ENCODE results near the gene IGFL4.

IGFL4 gene

DNA sequence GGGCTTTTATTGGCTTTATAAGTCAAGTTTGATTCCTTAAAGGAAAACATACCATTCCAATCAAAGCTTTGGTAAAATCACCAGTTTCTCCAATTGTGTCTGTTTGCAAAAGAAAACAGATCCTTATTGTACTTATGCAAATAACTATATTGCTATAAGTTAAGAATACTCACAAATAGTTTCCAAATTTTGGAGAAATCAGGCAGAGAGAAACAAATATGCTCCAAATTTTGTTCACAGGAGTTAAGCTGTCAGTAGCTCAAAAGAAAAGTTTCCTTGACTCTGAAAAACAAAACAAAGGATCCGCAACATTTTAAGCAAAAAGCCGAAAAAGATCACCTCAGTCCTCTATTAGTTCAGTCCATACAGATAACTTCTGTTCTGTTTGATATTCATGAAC, 19.2 kb upstream of the IGFL4 start:
- no peak for DNase-seq

DNA sequence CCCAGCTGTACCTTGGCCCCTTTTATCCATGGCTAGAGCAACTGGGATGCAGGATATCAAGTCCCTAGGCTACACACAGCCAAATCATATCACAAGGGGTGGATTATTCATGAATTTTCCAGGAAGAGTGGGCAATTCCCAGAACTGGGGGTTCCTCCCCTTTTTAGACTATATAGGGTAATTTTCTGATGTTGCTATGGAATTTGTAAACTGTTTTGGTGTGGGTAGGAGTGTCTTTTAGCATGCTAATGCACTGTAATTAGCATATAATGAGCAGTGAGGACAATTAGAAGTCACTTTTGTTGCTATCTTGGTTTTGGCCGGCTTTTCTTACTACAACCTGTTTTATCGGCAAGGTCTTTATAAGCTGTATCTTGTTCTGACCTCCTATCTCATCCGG, 18.0 kb upstream of the IGFL4 start:
- DNase-seq = no peak

DNA sequence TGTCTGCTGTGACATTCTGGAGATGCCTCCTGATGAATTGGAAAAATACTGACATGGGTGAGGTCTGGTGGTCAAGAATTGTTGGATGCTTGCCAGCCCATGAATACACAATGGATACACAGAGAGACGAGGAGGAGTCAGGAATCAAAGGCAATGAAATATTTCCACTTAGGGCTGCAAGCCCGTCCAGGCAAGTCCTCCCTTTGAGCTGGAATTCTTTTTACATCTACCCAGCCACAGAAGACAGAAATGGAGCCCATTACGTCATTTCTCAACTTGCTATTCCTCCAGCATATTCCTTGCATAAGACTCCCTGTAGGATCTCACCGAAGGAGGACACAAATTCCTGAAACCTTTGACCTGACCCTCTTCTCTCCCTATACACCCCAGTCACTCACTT, 15.7 kb upstream of the IGFL4 start:
- DNase-seq = no peak

DNA sequence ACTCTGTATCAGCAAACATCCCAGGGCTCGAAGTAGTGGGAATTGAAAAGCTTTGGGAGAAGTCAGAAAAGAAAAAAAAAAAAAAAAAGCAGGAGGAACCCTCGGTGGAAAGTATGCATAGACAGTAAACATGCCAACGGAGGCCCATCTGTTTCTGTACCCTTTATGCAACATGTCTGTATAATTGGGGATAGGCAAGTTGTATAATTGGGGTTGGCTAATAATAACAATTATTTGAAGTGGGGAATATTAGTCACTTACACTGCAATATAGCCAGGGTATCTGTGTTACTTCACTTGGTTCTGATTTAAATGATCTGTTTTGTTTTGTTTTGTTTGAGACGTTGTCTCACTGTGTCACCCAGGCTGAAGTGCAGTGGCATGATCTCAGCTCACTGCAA, 12.1 kb upstream of the IGFL4 start:
- DNase-seq = no peak

- DNase-seq = no peak
These were observed 8.8 kb upstream of the IGFL4 start for GRCh38 chr19:46049597-46049996.

DNA sequence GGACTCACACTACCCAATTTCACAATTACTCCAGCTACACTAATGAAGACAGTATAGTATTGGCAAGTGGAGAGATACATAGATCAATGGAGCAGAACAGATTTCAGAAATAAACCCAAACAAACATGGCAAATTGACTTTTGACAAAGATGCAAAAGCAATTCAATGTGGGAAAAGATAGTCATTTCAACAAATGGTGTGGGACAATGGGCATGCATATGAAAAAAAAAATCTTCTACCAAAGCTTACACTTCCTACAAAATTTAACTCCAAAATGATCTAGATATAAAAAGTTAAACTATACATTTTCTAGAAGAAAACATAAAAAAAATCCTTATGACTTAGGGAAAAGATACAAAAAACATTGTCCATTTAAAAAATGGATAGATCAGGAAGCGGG, 2.7 kb upstream of the IGFL4 start:
- DNase-seq = no peak

DNA sequence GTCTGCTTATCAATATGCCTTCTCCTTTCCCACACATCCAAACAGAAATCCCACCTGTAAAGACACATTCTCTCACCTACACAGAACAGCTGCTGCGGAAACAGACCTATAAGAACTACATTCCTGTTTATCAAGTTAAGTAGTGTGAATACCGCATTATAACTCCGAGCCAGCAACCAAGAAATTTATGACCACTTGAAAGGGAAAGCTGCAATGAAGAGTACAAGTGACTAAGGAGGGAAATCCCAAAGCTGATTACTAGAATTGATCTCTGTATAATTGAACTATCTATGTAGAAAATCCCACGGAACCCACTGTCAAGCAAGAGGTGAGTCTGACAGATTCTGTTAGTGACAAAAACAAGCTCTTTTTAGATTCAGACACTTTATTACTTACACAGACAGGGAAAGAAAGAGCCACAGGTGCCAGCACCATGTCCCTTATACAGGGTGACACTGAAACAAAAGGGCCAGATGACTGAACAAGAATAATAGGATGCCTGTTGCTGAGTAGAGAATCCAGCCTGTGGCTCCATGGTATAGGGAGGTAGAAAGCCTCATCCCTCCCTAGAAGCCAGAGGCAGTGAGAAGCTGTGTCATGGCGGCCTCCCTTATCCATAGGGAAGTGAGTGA, 1.6 kb upstream of the IGFL4 start:
- DNase-seq = no peak

GRCh38 chr19:46040125-46040524, 677 bp downstream of the IGFL4 start:
- no peak for DNase-seq

DNA sequence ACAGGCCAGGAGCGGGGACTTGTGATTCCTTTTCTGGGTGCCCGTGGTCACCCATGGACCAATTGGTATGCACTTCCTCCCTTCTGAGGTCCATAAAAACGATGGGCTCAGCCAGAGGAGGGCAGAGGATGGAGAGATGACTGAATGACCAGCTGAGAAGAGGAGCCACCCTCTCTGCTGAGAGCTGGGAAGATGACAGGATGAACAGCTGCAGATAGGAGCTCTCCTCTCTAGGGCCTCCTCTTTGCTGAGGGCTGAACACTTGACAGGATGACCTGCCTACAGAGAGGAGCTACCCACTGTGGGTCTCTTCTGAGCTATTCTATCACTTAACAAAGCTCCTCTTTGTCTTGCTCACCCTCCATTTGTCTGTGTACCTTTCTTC, 4.1 kb downstream of the IGFL4 start:
- no peak for DNase-seq

DNA sequence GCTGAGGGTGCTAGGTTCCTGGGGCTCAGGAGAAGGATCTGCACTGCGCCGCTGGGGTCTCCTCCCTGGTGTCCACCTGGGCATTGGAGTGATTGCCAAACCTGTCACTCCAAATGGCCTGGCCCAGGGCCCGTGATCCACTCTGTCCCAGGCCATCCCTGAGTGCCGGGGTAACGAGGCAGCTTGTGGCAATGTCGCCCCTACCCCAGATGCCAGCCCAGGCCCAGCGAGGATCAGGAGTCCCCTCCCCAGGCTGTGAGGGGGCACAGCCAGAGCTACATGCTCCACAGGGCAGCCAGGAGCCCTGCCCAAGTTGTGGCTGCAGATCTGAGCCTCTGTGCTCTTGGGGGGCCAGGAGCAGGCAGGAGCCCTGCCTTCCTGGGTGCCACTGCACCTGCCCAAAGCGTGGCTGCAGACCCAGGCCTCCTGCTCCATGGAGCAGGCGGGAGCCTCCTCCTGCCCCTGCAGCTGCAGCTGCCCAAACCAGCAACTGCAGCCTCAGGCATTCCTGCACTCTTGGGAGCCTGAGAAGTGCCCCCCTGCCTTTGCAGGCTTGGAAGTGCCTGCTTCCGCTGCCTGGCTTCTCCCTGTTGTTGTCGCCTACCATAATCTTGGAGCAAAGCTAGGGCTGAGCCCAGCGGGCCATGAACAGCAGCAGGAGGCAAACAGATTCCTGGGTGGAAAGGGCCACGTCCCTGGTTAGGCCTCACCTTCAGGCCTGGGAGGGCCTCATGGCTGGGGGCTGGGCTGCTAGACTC, 4.6 kb downstream of the IGFL4 start:
- DNase-seq = no peak

GRCh38 chr19:46035546-46035945, 5.3 kb downstream of the IGFL4 start:
- no peak for DNase-seq

GRCh38 chr19:46033401-46033800, 7.4 kb downstream of the IGFL4 start:
- DNase-seq = no peak

DNA sequence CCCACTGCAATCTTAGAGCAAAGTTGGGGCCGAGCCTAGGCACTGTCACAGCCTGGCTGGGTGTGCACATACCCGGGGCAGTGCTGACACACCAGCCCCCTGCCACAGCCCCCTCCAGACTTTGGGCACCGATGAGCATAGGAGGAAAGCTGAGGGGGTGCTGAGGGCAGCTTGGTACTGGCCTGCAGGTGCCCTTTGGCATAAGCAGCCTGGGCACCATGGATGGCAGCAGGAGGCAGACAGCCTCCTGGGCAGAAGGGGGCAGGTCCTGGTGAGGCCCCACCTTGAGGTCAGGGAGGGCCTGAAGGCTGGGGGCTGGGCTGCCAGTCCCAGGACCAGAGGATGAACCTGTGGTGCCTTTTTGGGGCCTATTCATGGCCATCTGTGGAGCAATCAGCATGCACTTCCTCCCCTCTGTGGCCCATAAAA, 8.2 kb downstream of the IGFL4 start:
- no peak for DNase-seq

DNA sequence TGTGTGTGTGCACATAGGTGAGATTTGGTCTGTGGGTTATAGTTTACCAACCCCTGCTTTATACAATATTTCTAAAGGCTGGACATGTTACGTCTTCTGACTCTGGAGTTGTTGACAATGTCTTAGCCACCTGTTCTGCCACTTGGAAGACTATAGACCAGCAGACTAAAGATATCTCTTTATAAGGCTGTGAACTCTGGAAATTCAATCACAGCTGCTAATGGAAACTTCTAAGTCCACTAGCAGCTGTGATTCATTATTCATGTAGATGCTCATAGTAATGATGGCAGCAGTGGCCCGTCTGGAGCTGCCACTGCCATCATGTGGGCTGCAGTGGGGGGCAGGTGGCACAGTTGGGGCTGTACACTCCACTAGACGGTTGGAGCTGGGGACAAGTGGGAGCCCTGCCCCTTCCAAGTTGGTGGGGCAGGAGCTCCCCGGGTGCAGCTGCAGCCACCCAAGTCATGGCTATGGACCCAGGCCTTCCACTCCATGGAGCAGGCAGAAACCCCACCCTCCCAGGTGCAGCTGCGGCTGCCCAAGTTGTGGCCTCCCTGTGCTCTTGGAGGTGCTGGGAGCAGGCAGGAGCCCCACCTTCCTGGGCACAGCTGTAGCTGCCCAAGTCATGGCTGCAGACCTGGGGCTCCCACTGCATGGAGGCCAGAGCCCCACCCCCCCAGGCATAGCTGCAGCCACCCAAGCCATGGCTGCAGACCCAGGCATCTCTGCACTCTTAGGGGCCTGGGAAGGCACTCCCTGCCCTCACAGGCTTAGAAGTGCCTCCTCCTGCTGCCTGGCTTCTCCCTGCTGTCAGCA, 8.8 kb downstream of the IGFL4 start:
- DNase-seq = no peak

- no peak for DNase-seq
These were observed 9.8 kb downstream of the IGFL4 start for GRCh38 chr19:46030812-46031550.

- no peak for DNase-seq
These were observed 15.0 kb downstream of the IGFL4 start for GRCh38 chr19:46025835-46026234.

GRCh38 chr19:46023311-46023779, 17.5 kb downstream of the IGFL4 start:
- DNase-seq = no peak

DNA sequence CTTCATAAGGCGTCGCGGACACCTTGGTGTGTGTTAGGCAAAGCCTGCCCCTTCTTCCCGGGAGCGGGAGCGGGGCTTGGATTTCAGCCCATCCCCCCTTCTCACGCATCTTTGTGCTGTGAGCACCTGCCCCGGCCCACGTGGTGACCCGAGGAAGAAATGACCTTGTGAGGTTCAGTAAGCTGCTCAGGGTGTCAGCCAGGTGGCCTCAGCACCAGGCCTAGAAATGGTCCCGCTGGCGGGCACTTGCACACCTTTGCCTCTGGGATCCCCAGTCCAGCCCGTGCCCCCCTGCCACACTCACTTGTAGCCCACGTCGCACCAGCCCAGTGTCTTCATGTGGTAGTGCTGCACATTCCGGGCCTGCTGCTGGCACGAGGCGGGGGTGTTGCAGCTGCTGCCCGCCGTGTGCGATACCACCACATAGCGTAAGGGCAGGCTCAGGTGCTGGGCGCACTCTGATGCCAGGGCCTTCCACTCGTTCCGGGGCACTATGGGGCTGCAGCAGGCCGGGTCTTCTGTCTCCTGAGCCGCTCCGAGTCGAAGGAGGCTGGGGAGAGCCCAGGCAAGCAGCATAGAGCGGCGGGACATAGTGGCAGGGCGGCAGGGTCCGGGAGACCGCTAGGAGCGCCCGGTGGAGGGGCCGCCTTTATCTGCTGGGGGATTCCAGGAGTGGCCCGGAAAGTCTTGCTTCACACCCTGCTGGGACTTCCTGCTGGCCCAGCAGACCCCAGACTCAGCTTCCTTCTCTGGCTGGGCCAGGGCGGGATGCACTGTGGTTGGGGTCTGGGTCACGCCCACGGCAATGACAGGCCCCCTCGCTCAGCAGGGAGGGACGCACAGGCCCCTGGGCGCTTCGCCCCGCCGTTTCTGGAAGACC, 18.1 kb downstream of the IGFL4 start, which contains the start of gene PGLYRP1:
PGLYRP1 (minus strand) TSS at position 623 of the 880 bp plus-strand sequence; CDS start at position 591, 32 bp downstream.
- DNase-seq = no peak

DNA sequence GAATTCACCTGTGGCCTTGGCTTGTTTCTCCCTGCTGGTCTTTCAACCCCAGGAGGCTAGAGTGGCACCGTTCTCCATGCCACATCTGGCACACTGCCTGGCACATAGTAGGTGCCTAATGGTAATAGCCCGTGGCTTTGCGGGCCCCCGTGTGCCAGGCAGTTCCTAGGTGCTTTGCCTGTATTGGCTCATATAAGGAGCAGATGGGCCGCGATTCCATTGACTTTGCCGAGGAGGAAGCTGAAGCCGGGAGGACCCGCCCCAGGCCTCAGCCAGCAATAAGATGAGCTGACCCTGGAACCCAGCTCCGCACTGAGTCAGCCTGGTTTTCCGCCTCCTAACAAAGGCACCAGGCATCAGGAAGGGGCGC, 18.8 kb downstream of the IGFL4 start:
- DNase-seq = no peak

DNA sequence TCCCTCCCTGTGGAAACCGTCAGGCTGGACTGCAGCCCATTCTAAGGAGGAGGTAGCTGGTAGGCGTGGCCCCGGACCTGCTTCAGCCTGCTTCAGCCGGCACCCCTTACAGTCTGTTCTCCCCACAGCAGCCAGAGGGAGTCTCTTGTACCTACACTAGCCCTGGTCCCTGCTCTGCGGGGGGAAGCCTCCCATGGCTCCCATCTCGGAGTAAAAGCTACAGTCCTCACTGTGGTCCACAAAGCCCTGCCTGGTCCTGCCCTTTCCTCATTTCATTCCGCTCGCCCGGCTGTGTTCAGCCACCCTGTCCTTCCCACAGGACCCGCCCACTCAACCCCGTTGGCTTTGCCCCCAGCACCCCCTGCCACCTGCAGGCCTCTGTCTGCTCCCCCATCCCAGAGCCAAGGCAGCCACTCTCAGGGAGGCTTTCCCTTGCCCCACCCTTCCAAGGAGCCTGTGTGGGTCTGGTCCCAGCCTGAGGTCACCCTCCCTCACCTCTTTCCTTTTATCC, 19.2 kb downstream of the IGFL4 start:
- DNase-seq = no peak

GRCh38 chr19:46020819-46021125, 20.0 kb downstream of the IGFL4 start:
- no peak for DNase-seq

- DNase-seq = no peak
These were observed 21.5 kb downstream of the IGFL4 start for GRCh38 chr19:46019270-46019669.

All from midbrain (tissue), 1 donor.